GM18519 (cell line): ENCODE data around the gene ANKRD49.

Experiments
- ATAC-seq: cut with Tn5 transposase; IDR thresholded peaks from one replicate; pipeline ENCODE4 v1.9.1; 2021; ENCODE audit warnings: mild to moderate bottlenecking, moderate library complexity; ENCODE audit not compliant: unreplicated experiment, low FRiP score

The ANKRD49 gene

DNA sequence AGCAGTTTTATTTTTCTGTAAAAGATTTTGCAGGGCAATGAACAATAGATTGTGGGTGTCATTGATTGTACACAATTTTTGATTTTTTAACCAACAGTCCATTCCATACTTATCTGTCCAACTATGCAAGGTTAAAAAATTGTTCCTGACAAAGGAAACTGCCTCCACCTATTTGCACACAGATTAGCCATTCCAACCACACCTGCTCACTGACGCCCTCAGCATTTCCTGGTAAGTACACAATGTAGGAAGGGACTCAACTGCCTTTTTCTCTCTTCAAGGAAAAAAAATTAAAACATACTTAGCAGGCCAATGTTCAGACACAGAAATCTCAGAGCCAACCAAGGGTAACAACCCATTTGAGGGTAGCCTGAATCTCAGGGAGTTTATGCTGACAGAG lies 45.6 kb downstream of the ANKRD49 start:
- no peak for ATAC-seq

- ATAC-seq, result peak; percentile 82
These were observed 50.2 kb downstream of the ANKRD49 start, which contains the start of gene FUT4 for GRCh38 chr11:94543695-94544645. FUT4 (plus strand) TSS chr11:94543921; CDS start chr11:94544134, 213 bp downstream.

DNA sequence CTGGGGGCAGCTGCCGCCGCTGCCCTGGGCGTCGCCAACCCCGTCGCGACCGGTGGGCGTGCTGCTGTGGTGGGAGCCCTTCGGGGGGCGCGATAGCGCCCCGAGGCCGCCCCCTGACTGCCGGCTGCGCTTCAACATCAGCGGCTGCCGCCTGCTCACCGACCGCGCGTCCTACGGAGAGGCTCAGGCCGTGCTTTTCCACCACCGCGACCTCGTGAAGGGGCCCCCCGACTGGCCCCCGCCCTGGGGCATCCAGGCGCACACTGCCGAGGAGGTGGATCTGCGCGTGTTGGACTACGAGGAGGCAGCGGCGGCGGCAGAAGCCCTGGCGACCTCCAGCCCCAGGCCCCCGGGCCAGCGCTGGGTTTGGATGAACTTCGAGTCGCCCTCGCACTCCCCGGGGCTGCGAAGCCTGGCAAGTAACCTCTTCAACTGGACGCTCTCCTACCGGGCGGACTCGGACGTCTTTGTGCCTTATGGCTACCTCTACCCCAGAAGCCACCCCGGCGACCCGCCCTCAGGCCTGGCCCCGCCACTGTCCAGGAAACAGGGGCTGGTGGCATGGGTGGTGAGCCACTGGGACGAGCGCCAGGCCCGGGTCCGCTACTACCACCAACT lies 51.0 kb downstream of the ANKRD49 start:
- no peak for ATAC-seq

DNA sequence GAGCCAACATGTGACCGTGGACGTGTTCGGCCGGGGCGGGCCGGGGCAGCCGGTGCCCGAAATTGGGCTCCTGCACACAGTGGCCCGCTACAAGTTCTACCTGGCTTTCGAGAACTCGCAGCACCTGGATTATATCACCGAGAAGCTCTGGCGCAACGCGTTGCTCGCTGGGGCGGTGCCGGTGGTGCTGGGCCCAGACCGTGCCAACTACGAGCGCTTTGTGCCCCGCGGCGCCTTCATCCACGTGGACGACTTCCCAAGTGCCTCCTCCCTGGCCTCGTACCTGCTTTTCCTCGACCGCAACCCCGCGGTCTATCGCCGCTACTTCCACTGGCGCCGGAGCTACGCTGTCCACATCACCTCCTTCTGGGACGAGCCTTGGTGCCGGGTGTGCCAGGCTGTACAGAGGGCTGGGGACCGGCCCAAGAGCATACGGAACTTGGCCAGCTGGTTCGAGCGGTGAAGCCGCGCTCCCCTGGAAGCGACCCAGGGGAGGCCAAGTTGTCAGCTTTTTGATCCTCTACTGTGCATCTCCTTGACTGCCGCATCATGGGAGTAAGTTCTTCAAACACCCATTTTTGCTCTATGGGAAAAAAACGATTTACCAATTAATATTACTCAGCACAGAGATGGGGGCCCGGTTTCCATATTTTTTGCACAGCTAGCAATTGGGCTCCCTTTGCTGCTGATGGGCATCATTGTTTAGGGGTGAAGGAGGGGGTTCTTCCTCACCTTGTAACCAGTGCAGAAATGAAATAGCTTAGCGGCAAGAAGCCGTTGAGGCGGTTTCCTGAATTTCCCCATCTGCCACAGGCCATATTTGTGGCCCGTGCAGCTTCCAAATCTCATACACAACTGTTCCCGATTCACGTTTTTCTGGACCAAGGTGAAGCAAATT lies 51.7 kb downstream of the ANKRD49 start:
- no peak for ATAC-seq

GRCh38 chr11:94546162-94546470 lies 52.3 kb downstream of the ANKRD49 start:
- ATAC-seq, result no peak

DNA sequence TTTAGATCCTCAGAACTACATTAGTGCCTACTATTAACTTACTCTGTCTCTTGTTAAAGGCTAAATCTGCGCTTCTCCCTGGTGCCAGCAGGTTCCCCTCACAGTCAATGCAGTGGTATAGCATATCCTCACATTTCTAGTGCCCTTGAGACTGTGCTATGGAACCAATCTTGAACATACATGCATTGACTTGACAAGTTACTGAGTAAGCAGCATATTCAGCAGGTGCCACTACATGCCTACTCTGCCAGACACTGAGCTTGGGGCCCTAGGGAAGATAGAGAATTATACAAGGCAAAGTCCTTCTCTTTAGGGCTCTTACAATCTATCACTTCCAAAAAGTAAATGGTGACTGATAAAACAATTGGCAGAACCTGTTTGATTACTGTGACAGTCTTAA lies 53.1 kb downstream of the ANKRD49 start:
- ATAC-seq, result no peak

GRCh38 chr11:94549146-94549545 lies 55.4 kb downstream of the ANKRD49 start:
- ATAC-seq, result no peak
